SU-DHL-6 (cell line): Measurements from ENCODE around the gene HRH2.

Experiments used
- H2AFZ ChIP-seq: fragments of 200-600 bp; sonication (generic); 2 replicates; pipeline ENCODE4 v1.6.1; 2014; ENCODE audit warnings: low read depth, mild to moderate bottlenecking, moderate library complexity, mixed read lengths, antibody characterized with exemption, low read length; ENCODE audit not compliant: severe bottlenecking
- H3F3A ChIP-seq: fragments of 200-600 bp; shearing (Covaris generic); 2 replicates; pipeline ENCODE4 v1.6.0; 2016; ENCODE audit warnings: antibody characterized with exemption, mild to moderate bottlenecking; ENCODE audit not compliant: insufficient read depth
- H3K27ac ChIP-seq: fragments of 200-600 bp; sonication (generic); 2 replicates; pipeline ENCODE4 v1.5.1; 2016; ENCODE audit warnings: low read depth, mild to moderate bottlenecking, low read length, moderate library complexity, mixed read lengths
- H3K27me3 ChIP-seq: fragments of 200-600 bp; sonication (generic), shearing (Covaris generic); 2 replicates; pipeline ENCODE4 v1.6.0; 2014; ENCODE audit warnings: mild to moderate bottlenecking, low read length
- H3K36me3 ChIP-seq: fragments of 200-600 bp; sonication (generic); 2 replicates; pipeline ENCODE4 v1.6.1; 2014; ENCODE audit warnings: mild to moderate bottlenecking, low read length, mixed read lengths
- H3K4me2 ChIP-seq: fragments of 300-600, 200-600 bp; shearing (Covaris generic), sonication (generic); 2 replicates; pipeline ENCODE4 v1.6.0; 2014; ENCODE audit warnings: low read length, low read depth, mild to moderate bottlenecking; ENCODE audit not compliant: poor library complexity, severe bottlenecking
- H3K4me3 ChIP-seq: fragments of 200-600 bp; sonication (generic); 2 replicates; pipeline ENCODE4 v1.5.1; 2014; ENCODE audit warnings: antibody characterized with exemption, low read length, mild to moderate bottlenecking, mixed read lengths; ENCODE audit not compliant: insufficient read depth, poor library complexity, severe bottlenecking
- H3K79me2 ChIP-seq: fragments of 200-600 bp; sonication (generic); 2 replicates; pipeline ENCODE4 v1.6.1; 2014; ENCODE audit warnings: mild to moderate bottlenecking, low read length, moderate library complexity; ENCODE audit not compliant: insufficient read depth
- H3K9ac ChIP-seq: fragments of 200-600 bp; sonication (generic); 2 replicates; pipeline ENCODE4 v1.7.0; 2014; ENCODE audit warnings: mild to moderate bottlenecking, low read length
- H3K9me2 ChIP-seq: fragments of 200-600 bp; sonication (generic); replicated peaks from 2 replicates; pipeline ENCODE4 v1.6.1; 2014; ENCODE audit warnings: low read length; ENCODE audit not compliant: insufficient read depth
- H3K9me3 ChIP-seq: fragments of 200-600 bp; sonication (generic); 2 replicates; pipeline ENCODE4 v1.6.1; 2014; ENCODE audit warnings: low read length, mixed read lengths; ENCODE audit not compliant: insufficient read depth
- H4K20me1 ChIP-seq: fragments of 200-600 bp; sonication (generic); 2 replicates; pipeline ENCODE4 v1.6.1; 2014; ENCODE audit warnings: low read depth, mild to moderate bottlenecking, antibody characterized with exemption, low read length, moderate library complexity, mixed read lengths
- EZH2phosphoT487 ChIP-seq: fragments of 200-600 bp; sonication (generic), shearing (Covaris generic); conservative IDR thresholded peaks from 2 replicates; pipeline ENCODE4 v1.6.1; 2018; ENCODE audit warnings: mild to moderate bottlenecking, antibody characterized with exemption, low read length, moderate library complexity, mixed read lengths
- TF ChIP-seq, protein P1 (sequence below): fragments of 200-600 bp; sonication (generic); IDR thresholded peaks from one replicate; pipeline ENCODE4 v1.5.1; 2017; ENCODE audit warnings: antibody characterized with exemption, mild to moderate bottlenecking, low read length, moderate library complexity; ENCODE audit not compliant: insufficient read depth, poor library complexity, severe bottlenecking

Gene HRH2

DNA sequence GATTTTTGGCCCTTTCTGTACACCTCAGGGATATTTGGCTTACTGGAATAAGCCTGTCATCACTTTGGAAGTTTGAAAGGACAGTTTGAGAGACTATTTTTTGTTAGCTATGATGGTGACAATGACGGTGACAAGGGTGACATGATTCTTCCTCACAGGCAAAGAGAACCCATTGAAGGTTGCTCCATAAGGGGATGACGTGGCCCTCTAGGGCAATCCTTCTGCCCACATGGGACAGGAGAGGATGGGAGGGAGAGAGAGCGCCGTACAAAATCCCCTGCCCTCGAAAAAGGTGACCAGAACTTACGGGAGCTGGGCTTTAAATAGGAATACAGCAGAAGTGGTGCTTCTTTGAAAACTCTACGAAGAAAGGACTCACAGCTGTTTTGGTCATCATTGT lies 22.6 kb downstream of the HRH2 start:
- H3K9me3 ChIP-seq, result no peaks in the 10 kb centered on the region
- no peak overlapping the region for H3K9ac ChIP-seq
- H3K4me2 ChIP-seq, result no peak overlapping the region
- H3F3A ChIP-seq, result no peaks in the 10 kb centered on the region
- no peak overlapping the region for H3K27ac ChIP-seq
- no peaks in the 10 kb centered on the region for H3K79me2 ChIP-seq
- H3K9me2 ChIP-seq, result no peaks in the 10 kb centered on the region
- H2AFZ ChIP-seq, result no peak overlapping the region
- no peaks in the 10 kb centered on the region for H4K20me1 ChIP-seq
- TF ChIP-seq, protein P1, sequence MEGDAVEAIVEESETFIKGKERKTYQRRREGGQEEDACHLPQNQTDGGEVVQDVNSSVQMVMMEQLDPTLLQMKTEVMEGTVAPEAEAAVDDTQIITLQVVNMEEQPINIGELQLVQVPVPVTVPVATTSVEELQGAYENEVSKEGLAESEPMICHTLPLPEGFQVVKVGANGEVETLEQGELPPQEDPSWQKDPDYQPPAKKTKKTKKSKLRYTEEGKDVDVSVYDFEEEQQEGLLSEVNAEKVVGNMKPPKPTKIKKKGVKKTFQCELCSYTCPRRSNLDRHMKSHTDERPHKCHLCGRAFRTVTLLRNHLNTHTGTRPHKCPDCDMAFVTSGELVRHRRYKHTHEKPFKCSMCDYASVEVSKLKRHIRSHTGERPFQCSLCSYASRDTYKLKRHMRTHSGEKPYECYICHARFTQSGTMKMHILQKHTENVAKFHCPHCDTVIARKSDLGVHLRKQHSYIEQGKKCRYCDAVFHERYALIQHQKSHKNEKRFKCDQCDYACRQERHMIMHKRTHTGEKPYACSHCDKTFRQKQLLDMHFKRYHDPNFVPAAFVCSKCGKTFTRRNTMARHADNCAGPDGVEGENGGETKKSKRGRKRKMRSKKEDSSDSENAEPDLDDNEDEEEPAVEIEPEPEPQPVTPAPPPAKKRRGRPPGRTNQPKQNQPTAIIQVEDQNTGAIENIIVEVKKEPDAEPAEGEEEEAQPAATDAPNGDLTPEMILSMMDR, result no peak
- no peak for TF ChIP-seq EZH2phosphoT487
- H3K4me3 ChIP-seq, result no peak overlapping the region
- H3K36me3 ChIP-seq, result no peaks in the 10 kb centered on the region
- H3K27me3 ChIP-seq, result no peaks in the 10 kb centered on the region

DNA sequence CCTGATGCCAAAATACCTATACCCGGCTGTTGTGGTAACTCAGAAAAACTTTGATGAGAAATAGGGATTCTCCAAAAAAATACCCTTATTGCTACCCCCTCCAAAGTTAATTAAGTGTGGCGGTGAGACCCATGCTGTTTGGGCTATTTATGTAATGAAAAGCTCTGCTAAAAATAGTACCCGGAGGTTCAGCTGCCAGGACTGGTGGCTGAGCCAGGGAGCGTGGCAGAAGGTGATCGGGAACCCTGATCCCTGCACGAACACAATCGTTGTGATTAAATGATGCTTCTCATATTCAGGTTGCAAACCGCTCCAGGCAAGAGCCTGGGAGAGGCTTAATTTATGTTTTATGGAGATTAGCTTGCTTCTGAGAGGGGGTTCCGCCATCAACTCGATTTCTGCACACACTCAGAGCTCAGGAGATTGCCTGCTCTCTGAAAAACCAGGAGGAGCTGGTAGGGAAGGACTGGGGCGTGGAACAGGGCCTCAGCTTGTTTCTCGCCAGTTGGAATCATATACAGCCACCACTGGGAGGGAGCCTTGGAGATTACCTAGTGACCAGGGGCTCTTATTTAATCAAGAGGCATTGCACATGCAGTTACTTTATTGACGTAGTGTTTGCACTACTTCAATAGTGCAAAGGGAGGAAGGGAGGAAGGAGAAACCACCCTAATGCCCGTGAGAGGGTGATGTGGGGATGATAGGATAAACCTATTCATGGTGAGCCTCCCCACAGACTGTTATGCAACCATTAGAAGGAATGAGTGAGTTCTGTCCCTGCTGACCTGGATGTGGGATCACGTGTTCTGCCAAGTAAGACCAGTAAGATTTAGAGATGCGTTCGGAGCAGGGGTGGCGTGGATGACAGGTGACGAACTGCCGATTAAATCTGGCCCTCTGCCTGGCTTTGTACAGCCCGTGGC lies 23.4 kb downstream of the HRH2 start:
- Histone ChIP-seq H3F3A (no peaks in the 10 kb centered on the region), H4K20me1 (no peaks in the 10 kb centered on the region), H3K27me3 (no peaks in the 10 kb centered on the region), H3K4me2 (no peak overlapping the region), H3K9ac (no peak overlapping the region), H2AFZ (no peak overlapping the region), H3K27ac (no peak overlapping the region), H3K9me2 (no peaks in the 10 kb centered on the region), H3K9me3 (no peaks in the 10 kb centered on the region), H3K79me2 (no peaks in the 10 kb centered on the region), H3K36me3 (no peaks in the 10 kb centered on the region), H3K4me3 (no peak overlapping the region)
- TF ChIP-seq, protein P1, result no peak

DNA sequence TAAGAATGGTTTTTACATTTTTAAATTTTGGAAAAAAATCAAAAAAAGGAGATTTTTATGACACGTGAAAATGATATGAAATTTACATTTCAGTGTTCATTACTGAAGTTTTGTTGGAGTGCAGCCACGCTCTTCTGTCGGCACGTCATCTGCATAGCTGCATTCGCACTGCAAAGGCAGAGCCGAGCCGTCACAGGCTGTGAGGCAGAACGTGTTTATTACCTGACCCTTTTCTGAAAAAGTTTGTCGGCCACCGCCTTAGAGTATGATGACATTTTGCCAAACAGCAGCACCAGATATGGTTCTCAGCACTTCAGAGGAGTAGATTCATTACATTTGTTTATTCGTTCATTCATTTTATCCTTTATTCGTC lies 24.1 kb downstream of the HRH2 start:
- no peaks in the 10 kb centered on the region for H3K27me3 ChIP-seq

More for the DNA sequence above, 24.1 kb downstream of the HRH2 start:
- no peak overlapping the region for H2AFZ ChIP-seq
- no peaks in the 10 kb centered on the region for H3K79me2 ChIP-seq
- no peak overlapping the region for H3K4me3 ChIP-seq
- H3F3A ChIP-seq, result no peaks in the 10 kb centered on the region
- H3K9me2 ChIP-seq, result no peaks in the 10 kb centered on the region
- H4K20me1 ChIP-seq, result no peaks in the 10 kb centered on the region
- no peak overlapping the region for H3K9ac ChIP-seq
- H3K4me2 ChIP-seq, result no peak overlapping the region
- no peaks in the 10 kb centered on the region for H3K36me3 ChIP-seq
- H3K9me3 ChIP-seq, result no peaks in the 10 kb centered on the region
- no peak overlapping the region for H3K27ac ChIP-seq
- TF ChIP-seq, protein P1, result no peak
- TF ChIP-seq EZH2phosphoT487, result no peak
